H9 (cell line): Measurements from ENCODE around the gene KIFC3. TPM values are rescaled to one million over a fixed set of nuclear protein-coding genes. Genes with fewer than 3 reads are reported as not detected.

Source experiments
- DNase-seq: peaks from one replicate; pipeline ENCODE4 v3.0.0-alpha.2; 2017
- H2AFZ ChIP-seq: one replicate; pipeline ENCODE4 v1.6.1; 2013; ENCODE audit warnings: mild to moderate bottlenecking, low read length, control low read depth, moderate library complexity
- H2AK5ac ChIP-seq: 2 replicates; pipeline ENCODE4 v1.6.1; 2013; ENCODE audit warnings: low read length, control low read depth, mixed read lengths; ENCODE audit not compliant: insufficient read length
- H2BK120ac ChIP-seq: one replicate; pipeline ENCODE4 v1.6.1; 2013; ENCODE audit warnings: low read depth, mild to moderate bottlenecking, low read length, control low read depth, inconsistent platforms; ENCODE audit not compliant: poor library complexity, severe bottlenecking
- H2BK12ac ChIP-seq: 2 replicates; pipeline ENCODE4 v1.6.1; 2013; ENCODE audit warnings: low read length, control low read depth, mixed read lengths, low read depth; ENCODE audit not compliant: insufficient read length
- H2BK15ac ChIP-seq: 2 replicates; pipeline ENCODE4 v1.6.1; 2013; ENCODE audit warnings: low read depth, low read length, control low read depth
- H2BK20ac ChIP-seq: one replicate; pipeline ENCODE4 v1.6.1; 2013; ENCODE audit warnings: low read depth, mild to moderate bottlenecking, low read length, control low read depth, inconsistent platforms; ENCODE audit not compliant: poor library complexity, severe bottlenecking
- H2BK5ac ChIP-seq: 2 replicates; pipeline ENCODE4 v1.6.1; 2013; ENCODE audit warnings: low read length, control low read depth, mixed read lengths; ENCODE audit not compliant: insufficient read length
- H3K14ac ChIP-seq: 2 replicates; pipeline ENCODE4 v1.6.1; 2013; ENCODE audit warnings: low read length, control low read depth; ENCODE audit not compliant: insufficient read depth
- H3K18ac ChIP-seq: 2 replicates; pipeline ENCODE4 v1.6.1; 2013; ENCODE audit warnings: low read depth, mild to moderate bottlenecking, mixed read lengths, low read length, control low read depth; ENCODE audit not compliant: insufficient read length
- H3K23ac ChIP-seq: 2 replicates; pipeline ENCODE4 v1.6.1; 2013; ENCODE audit warnings: low read length, control low read depth, mixed read lengths, low read depth; ENCODE audit not compliant: insufficient read length
- H3K23me2 ChIP-seq: 2 replicates; pipeline ENCODE4 v1.6.1; 2013; ENCODE audit warnings: low read depth, mild to moderate bottlenecking, mixed read lengths, low read length, control low read depth; ENCODE audit not compliant: insufficient read length, poor library complexity, severe bottlenecking
- H3K27ac ChIP-seq: 2 replicates; pipeline ENCODE4 v1.5.1; 2013; ENCODE audit warnings: low read length, control low read depth, mixed read lengths, low read depth; ENCODE audit not compliant: insufficient read length
- H3K27me3 ChIP-seq: 2 replicates; pipeline ENCODE4 v1.6.1; 2013; ENCODE audit warnings: low read length, control low read depth, inconsistent platforms; ENCODE audit not compliant: insufficient read depth
- H3K4ac ChIP-seq: 2 replicates; pipeline ENCODE4 v1.6.1; 2013; ENCODE audit warnings: low read depth, mild to moderate bottlenecking, control low read depth, inconsistent platforms, low read length, moderate library complexity
- H3K4me1 ChIP-seq: 2 replicates; pipeline ENCODE4 v1.6.1; 2013; ENCODE audit warnings: low read length, control low read depth, inconsistent platforms; ENCODE audit not compliant: insufficient read depth
- H3K4me2 ChIP-seq: 2 replicates; pipeline ENCODE4 v1.6.1; 2013; ENCODE audit warnings: low read length, control low read depth, mixed read lengths; ENCODE audit not compliant: insufficient read length, insufficient read depth
- H3K56ac ChIP-seq: 2 replicates; pipeline ENCODE4 v1.6.1; 2013; ENCODE audit warnings: low read depth, mild to moderate bottlenecking, mixed read lengths, low read length, control low read depth; ENCODE audit not compliant: insufficient read length
- H3K79me1 ChIP-seq: 2 replicates; pipeline ENCODE4 v1.6.1; 2013; ENCODE audit warnings: low read depth, mild to moderate bottlenecking, moderate library complexity, low read length, control low read depth, inconsistent platforms; ENCODE audit not compliant: insufficient read depth, poor library complexity, severe bottlenecking
- H3K79me2 ChIP-seq: 2 replicates; pipeline ENCODE4 v1.6.1; 2013; ENCODE audit warnings: low read length, control low read depth, inconsistent platforms; ENCODE audit not compliant: insufficient read depth
- H3K9ac ChIP-seq: 2 replicates; pipeline ENCODE4 v1.6.1; 2013; ENCODE audit warnings: low read length, control low read depth, mixed read lengths; ENCODE audit not compliant: insufficient read length; ENCODE audit errors: extremely low read depth
- H3K9me3 ChIP-seq: one replicate; pipeline ENCODE4 v1.6.1; 2013; ENCODE audit warnings: low read depth, low read length, inconsistent platforms; ENCODE audit not compliant: control insufficient read depth
- H3T11ph ChIP-seq: one replicate; pipeline ENCODE4 v1.6.1; 2013; ENCODE audit warnings: mild to moderate bottlenecking, low read length, control low read depth, inconsistent platforms
- H4K20me1 ChIP-seq: one replicate; pipeline ENCODE4 v1.6.1; 2013; ENCODE audit not compliant: control insufficient read depth, insufficient read length, insufficient read depth
- H4K5ac ChIP-seq: 2 replicates; pipeline ENCODE4 v1.6.1; 2013; ENCODE audit warnings: low read depth, mild to moderate bottlenecking, mixed read lengths, low read length, control low read depth; ENCODE audit not compliant: insufficient read length
- H4K8ac ChIP-seq: replicated peaks from 2 replicates; pipeline ENCODE4 v1.6.1; 2013; ENCODE audit warnings: low read length, control low read depth, mixed read lengths, low read depth; ENCODE audit not compliant: insufficient read length
- H4K91ac ChIP-seq: 2 replicates; pipeline ENCODE4 v1.6.1; 2013; ENCODE audit warnings: low read depth, mild to moderate bottlenecking, moderate library complexity, mixed read lengths, low read length, control low read depth; ENCODE audit not compliant: insufficient read length
- H3K27ac Mint-ChIP-seq, 3 experiments: 2 replicates in 2 of 3; 3 replicates in 1 of 3; pipeline ENCODE4 v1.8.0; 2020 to 2021; ENCODE audit warnings: mixed read lengths in 3 of 3, mild to moderate bottlenecking in 1 of 3, moderate library complexity in 1 of 3
- H3K27me3 Mint-ChIP-seq: 2 replicates; pipeline ENCODE4 v1.8.0; 2021; ENCODE audit warnings: low read depth, mild to moderate bottlenecking, moderate library complexity, mixed read lengths
- H3K36me3 Mint-ChIP-seq, 3 experiments: 2 replicates in 2 of 3; 3 replicates in 1 of 3; pipeline ENCODE4 v1.8.0; 2020 to 2021; ENCODE audit warnings: low read depth in 3 of 3, mixed read lengths in 3 of 3; ENCODE audit not compliant: insufficient read depth in 1 of 3
- H3K4me1 Mint-ChIP-seq, 2 experiments: 2 replicates each; pipeline ENCODE4 v1.8.0; 2020; ENCODE audit warnings: mixed read lengths in 2 of 2
- H3K4me3 Mint-ChIP-seq, 2 experiments: 2 replicates in 1 of 2; 3 replicates in 1 of 2; pipeline ENCODE4 v1.8.0; 2020 to 2021; ENCODE audit warnings: mild to moderate bottlenecking in 2 of 2, mixed read lengths in 2 of 2, moderate library complexity in 1 of 2
- H3K9me3 Mint-ChIP-seq, 2 experiments: 2 replicates in 1 of 2; 3 replicates in 1 of 2; pipeline ENCODE4 v1.8.0; 2020; ENCODE audit warnings: mild to moderate bottlenecking in 2 of 2, mixed read lengths in 2 of 2, moderate library complexity in 1 of 2
- WGBS: extraction: QIAGEN DNeasy Blood & Tissue Kit; methylation state at CpG from one replicate; pipeline ENCODE4 v1.1.7; 2013; ENCODE audit warnings: missing lambda C conversion rate, low lambda C conversion rate, mixed read lengths; ENCODE audit not compliant: insufficient read length; ENCODE audit errors: extremely low coverage; 5-methylcytosine and 5-hydroxymethylcytosine counted together
- total RNA-seq: library from RNA; stranded (reverse); gene quantifications from 2 replicates; pipeline ENCODE4 v1.2.1, GENCODE V29; 2021
- TF ChIP-seq, protein P1 (sequence below): fragments of 200-600 bp; sonication (generic); conservative IDR thresholded peaks from 3 replicates; pipeline ENCODE4 v1.8.0; 2021; ENCODE audit warnings: antibody characterized with exemption, mild to moderate bottlenecking

Gene KIFC3
- total RNA-seq, 1 experiment from 2014 or later, result 5.0 TPM

DNA sequence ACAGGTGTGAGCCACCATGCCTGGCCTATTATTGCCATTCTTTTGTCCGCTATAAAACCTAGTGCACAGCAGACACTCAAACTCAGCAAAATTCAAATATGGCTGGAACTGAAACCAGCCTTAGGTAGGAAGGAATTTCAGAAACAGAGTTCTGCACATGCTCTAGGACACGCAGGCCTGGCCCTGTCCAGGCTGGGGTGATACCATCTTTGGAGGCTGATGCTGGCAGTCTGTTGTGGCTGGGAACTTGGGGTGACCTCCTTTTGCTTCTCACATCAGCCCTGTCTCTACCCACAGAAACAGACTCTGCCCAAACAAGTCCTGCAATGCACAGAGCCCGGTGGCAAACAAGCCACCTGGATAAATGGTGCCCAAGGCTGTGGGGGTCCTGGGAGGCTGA, 12.6 kb upstream of the KIFC3 start:
- WGBS, result no CpG with 5 or more reads among the region's 3 CpGs
- no peaks in the 10 kb centered on the region for H3K23me2 ChIP-seq
- H3K4me1 Mint-ChIP-seq, result peaks cover 26 to 40% of the 10 kb centered on the region in 2 experiments

More for the DNA sequence above, 12.6 kb upstream of the KIFC3 start:
- no peak overlapping the region for H3K27ac Mint-ChIP-seq
- TF ChIP-seq, protein P1, sequence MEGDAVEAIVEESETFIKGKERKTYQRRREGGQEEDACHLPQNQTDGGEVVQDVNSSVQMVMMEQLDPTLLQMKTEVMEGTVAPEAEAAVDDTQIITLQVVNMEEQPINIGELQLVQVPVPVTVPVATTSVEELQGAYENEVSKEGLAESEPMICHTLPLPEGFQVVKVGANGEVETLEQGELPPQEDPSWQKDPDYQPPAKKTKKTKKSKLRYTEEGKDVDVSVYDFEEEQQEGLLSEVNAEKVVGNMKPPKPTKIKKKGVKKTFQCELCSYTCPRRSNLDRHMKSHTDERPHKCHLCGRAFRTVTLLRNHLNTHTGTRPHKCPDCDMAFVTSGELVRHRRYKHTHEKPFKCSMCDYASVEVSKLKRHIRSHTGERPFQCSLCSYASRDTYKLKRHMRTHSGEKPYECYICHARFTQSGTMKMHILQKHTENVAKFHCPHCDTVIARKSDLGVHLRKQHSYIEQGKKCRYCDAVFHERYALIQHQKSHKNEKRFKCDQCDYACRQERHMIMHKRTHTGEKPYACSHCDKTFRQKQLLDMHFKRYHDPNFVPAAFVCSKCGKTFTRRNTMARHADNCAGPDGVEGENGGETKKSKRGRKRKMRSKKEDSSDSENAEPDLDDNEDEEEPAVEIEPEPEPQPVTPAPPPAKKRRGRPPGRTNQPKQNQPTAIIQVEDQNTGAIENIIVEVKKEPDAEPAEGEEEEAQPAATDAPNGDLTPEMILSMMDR, result no peak
- Histone ChIP-seq H2AK5ac (no peak overlapping the region), H3K23ac (no peak overlapping the region), H4K20me1 (no peaks in the 10 kb centered on the region), H3T11ph (no peak overlapping the region), H3K4me1 (peaks cover 7% of the 10 kb centered on the region; the same call in 1 of the 2 replicates), H3K14ac (no peak overlapping the region), H2AFZ (no peak overlapping the region), H3K18ac (no peak overlapping the region), H2BK20ac (no peak overlapping the region), H3K27me3 (no peaks in the 10 kb centered on the region), H3K27ac (no peak overlapping the region), H2BK12ac (no peak overlapping the region), H3K4me2 (no peak overlapping the region), H3K9ac (no peak overlapping the region), H4K5ac (no peak overlapping the region), H3K4ac (no peak overlapping the region), H3K9me3 (no peaks in the 10 kb centered on the region), H3K79me1 (no peaks in the 10 kb centered on the region), H3K56ac (no peak overlapping the region), H2BK120ac (no peak overlapping the region), H2BK5ac (no peak overlapping the region), H3K79me2 (no peaks in the 10 kb centered on the region), H4K8ac (no peak overlapping the region), H2BK15ac (no peak overlapping the region), H4K91ac (no peak overlapping the region)
- H3K36me3 Mint-ChIP-seq, result no peaks in the 10 kb centered on the region
- no peak overlapping the region for H3K4me3 Mint-ChIP-seq
- H3K27me3 Mint-ChIP-seq, result peaks cover 2% of the 10 kb centered on the region; the same call in 1 of the 2 replicates
- no peaks in the 10 kb centered on the region; a peak in 1 of 5 replicates for H3K9me3 Mint-ChIP-seq
- no peak for DNase-seq
